ENCODE measurements around the gene PRPF40A.
A peak's percentile ranks its signal among the peaks of the same experiment; 100 is the strongest.

Gene PRPF40A

GRCh38 chr2:152620208-152620607, 97.1 kb downstream of the PRPF40A start:
- no peak for DNase-seq (ENCODE audit: low read depth)

GRCh38 chr2:152618193-152618564, 99.1 kb downstream of the PRPF40A start:
- DNase-seq (ENCODE audit: low read depth), result no peak

GRCh38 chr2:152617456-152618192, 99.6 kb downstream of the PRPF40A start:
- no peak for DNase-seq (ENCODE audit: low read depth)

GRCh38 chr2:152615177-152615576, 102.1 kb downstream of the PRPF40A start:
- no peak for DNase-seq (ENCODE audit: low read depth)

GRCh38 chr2:152613235-152613634, 104.0 kb downstream of the PRPF40A start:
- no peak for DNase-seq (ENCODE audit: low read depth)

GRCh38 chr2:152611458-152612231, 105.6 kb downstream of the PRPF40A start:
- DNase-seq (ENCODE audit: low read depth), result peak; percentile 77

GRCh38 chr2:152609699-152610098, 107.6 kb downstream of the PRPF40A start:
- DNase-seq (ENCODE audit: low read depth), result no peak

GRCh38 chr2:152609154-152609553, 108.1 kb downstream of the PRPF40A start:
- DNase-seq (ENCODE audit: low read depth), result no peak

- DNase-seq (ENCODE audit: low read depth), result no peak
Observed at GRCh38 chr2:152607793-152608300, 109.4 kb downstream of the PRPF40A start.

- DNase-seq (ENCODE audit: low read depth), result no peak
Observed at GRCh38 chr2:152606941-152607340, 110.3 kb downstream of the PRPF40A start.

GRCh38 chr2:152606081-152606480, 111.2 kb downstream of the PRPF40A start:
- DNase-seq (ENCODE audit: low read depth), result no peak

GRCh38 chr2:152603166-152603565, 114.1 kb downstream of the PRPF40A start:
- no peak for DNase-seq (ENCODE audit: low read depth)

- no peak for DNase-seq (ENCODE audit: low read depth)
Observed at GRCh38 chr2:152602750-152603149, 114.5 kb downstream of the PRPF40A start.

Measured in GM04504 (cell line).